H1 (cell line): ENCODE data around the gene AVPR2. TPM values are rescaled to one million over a fixed set of nuclear protein-coding genes. Genes with fewer than 3 reads are reported as not detected.

Experiments used
- CTCF ChIA-PET: fragments of 300-600 bp; sonication (Branson Sonifier 250); formaldehyde crosslinking; loops from one replicate; lab custom pipeline; 2021; ENCODE audit not compliant: partially characterized antibody; lab: Charles Lee
- POLR2A ChIA-PET: fragments of 300-600 bp; sonication (Branson Sonifier 250); formaldehyde crosslinking; loops from one replicate; lab custom pipeline; 2021; ENCODE audit warnings: inconsistent platforms; ENCODE audit not compliant: partially characterized antibody; lab: Charles Lee
- DNase-seq, 2 experiments: peaks; one replicate each; pipeline versions ENCODE4 v3.0.0 to v3.0.0-alpha.2; 2010 to 2022; ENCODE audit warnings: low spot score in 2 of 2, low read depth in 1 of 2, mixed read lengths in 1 of 2
- FAIRE-seq: peaks from 2 replicates; lab custom pipeline; 2011; peaks lifted over from hg19 to GRCh38; lab: Jason Lieb, UNC
- H2AFZ ChIP-seq: 2 replicates; pipeline ENCODE4 v1.8.1; 2012; ENCODE audit warnings: low read length, inconsistent platforms
- H2AK5ac ChIP-seq: 2 replicates; pipeline ENCODE4 v1.6.1; 2013; ENCODE audit warnings: low read depth, low read length
- H2BK120ac ChIP-seq: replicated peaks from 2 replicates; pipeline ENCODE3; 2013; ENCODE audit warnings: low read depth, low read length, inconsistent platforms
- H2BK12ac ChIP-seq: 2 replicates; pipeline ENCODE4 v1.6.1; 2013; ENCODE audit warnings: low read depth, low read length
- H2BK15ac ChIP-seq: 2 replicates; pipeline ENCODE4 v1.6.1; 2013; ENCODE audit warnings: low read length
- H2BK20ac ChIP-seq: 2 replicates; pipeline ENCODE4 v1.6.1; 2013; ENCODE audit warnings: low read length
- H2BK5ac ChIP-seq: 2 replicates; pipeline ENCODE4 v1.6.1; 2013; ENCODE audit warnings: low read depth, low read length
- H3K14ac ChIP-seq: 2 replicates; pipeline ENCODE4 v1.6.1; 2013; ENCODE audit warnings: inconsistent platforms; ENCODE audit not compliant: insufficient read length
- H3K18ac ChIP-seq: 2 replicates; pipeline ENCODE4 v1.6.1; 2013; ENCODE audit warnings: low read length; ENCODE audit errors: extremely low read depth
- H3K23ac ChIP-seq: 2 replicates; pipeline ENCODE4 v1.6.1; 2013; ENCODE audit warnings: inconsistent platforms; ENCODE audit not compliant: insufficient read length
- H3K23me2 ChIP-seq: 2 replicates; pipeline ENCODE4 v1.6.1; 2013; ENCODE audit warnings: low read depth, low read length
- H3K27ac ChIP-seq: 2 replicates; pipeline ENCODE4 v1.6.1; 2011; ENCODE audit warnings: low read depth, low read length, inconsistent platforms
- H3K27me3 ChIP-seq, 4 experiments: replicated peaks in 1 of 4; 1 replicate in 1 of 4; 2 replicates in 3 of 4; pipeline versions ENCODE4 v1.6.1 to v1.8.1; 2011 to 2013; ENCODE audit warnings: low read length in 3 of 4, mild to moderate bottlenecking in 3 of 4, inconsistent platforms in 2 of 4, mixed read lengths in 2 of 4, moderate library complexity in 1 of 4; ENCODE audit not compliant: control insufficient read depth in 3 of 4, insufficient read depth in 3 of 4; ENCODE audit errors: extremely low read depth in 1 of 4
- H3K36me3 ChIP-seq, 4 experiments: 2 replicates each; pipeline versions ENCODE4 v1.6.1 to v1.8.1; 2011 to 2013; ENCODE audit warnings: mild to moderate bottlenecking in 4 of 4, low read length in 3 of 4, moderate library complexity in 2 of 4, control low read depth in 1 of 4, inconsistent platforms in 1 of 4; ENCODE audit not compliant: insufficient read depth in 4 of 4, control insufficient read depth in 2 of 4
- H3K4ac ChIP-seq: replicated peaks from 2 replicates; pipeline ENCODE3; 2013; ENCODE audit warnings: low read length, low read depth, mixed read lengths, inconsistent platforms; ENCODE audit not compliant: insufficient read length
- H3K4me1 ChIP-seq, 4 experiments: replicated peaks in 1 of 4; 1 replicate in 1 of 4; 2 replicates in 3 of 4; pipeline versions ENCODE4 v1.6.1 to v1.8.1; 2011 to 2013; ENCODE audit warnings: low read length in 3 of 4, inconsistent platforms in 2 of 4, mixed read lengths in 1 of 4; ENCODE audit not compliant: insufficient read depth in 4 of 4, control insufficient read depth in 3 of 4
- H3K4me2 ChIP-seq, 2 experiments: 2 replicates each; pipeline versions ENCODE4 v1.6.1 to v1.8.1; 2011 to 2013; ENCODE audit warnings: low read depth in 2 of 2, low read length in 2 of 2, control low read depth in 1 of 2, inconsistent platforms in 1 of 2, mild to moderate bottlenecking in 1 of 2; ENCODE audit not compliant: insufficient read depth in 1 of 2
- H3K4me3 ChIP-seq, 4 experiments: fragments of 200-600, 300-600 bp in 1 of 4; sonication (generic), shearing (Covaris generic), sonication (Bioruptor Twin) in 1 of 4; 2 replicates each; pipeline versions ENCODE4 v1.5.1 to v1.8.1; 2011 to 2016; ENCODE audit warnings: low read length in 4 of 4, low read depth in 3 of 4, control low read depth in 2 of 4, inconsistent platforms in 2 of 4, mild to moderate bottlenecking in 2 of 4, mixed read lengths in 1 of 4, moderate library complexity in 1 of 4; ENCODE audit not compliant: insufficient read depth in 2 of 4; ENCODE audit errors: extremely low read depth in 1 of 4
- H3K56ac ChIP-seq: replicated peaks from 2 replicates; pipeline ENCODE3; 2013; ENCODE audit warnings: low read depth, mild to moderate bottlenecking, mixed read lengths, low read length, inconsistent platforms; ENCODE audit not compliant: insufficient read length
- H3K79me1 ChIP-seq: 2 replicates; pipeline ENCODE4 v1.6.1; 2013; ENCODE audit warnings: low read depth, low read length, control low read depth
- H3K79me2 ChIP-seq, 2 experiments: 2 replicates each; pipeline versions ENCODE4 v1.6.1 to v1.8.1; 2012 to 2013; ENCODE audit warnings: low read length in 2 of 2, mild to moderate bottlenecking in 2 of 2, inconsistent platforms in 1 of 2; ENCODE audit not compliant: insufficient read depth in 2 of 2, control insufficient read depth in 1 of 2
- H3K9ac ChIP-seq, 4 experiments: replicated peaks in 1 of 4; 1 replicate in 1 of 4; 2 replicates in 3 of 4; pipeline versions ENCODE4 v1.6.1 to v1.8.1; 2011 to 2013; ENCODE audit warnings: low read depth in 3 of 4, low read length in 3 of 4, control low read depth in 2 of 4, mild to moderate bottlenecking in 2 of 4, moderate library complexity in 2 of 4, inconsistent platforms in 1 of 4; ENCODE audit errors: extremely low read depth in 1 of 4
- H3K9me3 ChIP-seq, 2 experiments: 2 replicates each; pipeline versions ENCODE4 v1.6.1 to v1.8.1; 2012 to 2013; ENCODE audit warnings: mild to moderate bottlenecking in 2 of 2, moderate library complexity in 2 of 2, control low read depth in 1 of 2, inconsistent platforms in 1 of 2, low read depth in 1 of 2, low read length in 1 of 2, mixed read lengths in 1 of 2; ENCODE audit not compliant: insufficient read depth in 2 of 2
- H4K20me1 ChIP-seq, 2 experiments: replicated peaks in 1 of 2; 2 replicates each; pipeline versions ENCODE3 to v1.8.1; 2011 to 2013; ENCODE audit warnings: inconsistent platforms in 2 of 2, low read length in 2 of 2, mild to moderate bottlenecking in 1 of 2; ENCODE audit not compliant: insufficient read depth in 2 of 2, control insufficient read depth in 1 of 2
- H4K5ac ChIP-seq: 2 replicates; pipeline ENCODE4 v1.6.1; 2013; ENCODE audit warnings: low read length, low read depth, mixed read lengths, inconsistent platforms; ENCODE audit not compliant: insufficient read length
- H4K8ac ChIP-seq: 2 replicates; pipeline ENCODE4 v1.8.0; 2013; ENCODE audit warnings: mild to moderate bottlenecking, moderate library complexity, low read length, inconsistent platforms; ENCODE audit not compliant: insufficient read depth; ENCODE audit errors: extremely low read depth
- H4K91ac ChIP-seq: replicated peaks from 2 replicates; pipeline ENCODE3; 2013; ENCODE audit warnings: low read length, mixed read lengths, inconsistent platforms; ENCODE audit not compliant: insufficient read length
- BRCA1 ChIP-seq: IDR thresholded peaks from 2 replicates; pipeline ENCODE4 v1.6.1; 2012; ENCODE audit warnings: low read depth, low read length, improper control_type of control experiment
- POLR2A ChIP-seq, 2 experiments: IDR thresholded peaks; 1 replicate in 1 of 2; 2 replicates in 1 of 2; pipeline ENCODE4 v1.6.1; 2011; ENCODE audit warnings: low read depth in 2 of 2, low read length in 2 of 2, mild to moderate bottlenecking in 2 of 2; ENCODE audit errors: control extremely low read depth in 1 of 2
- POLR2AphosphoS5 ChIP-seq: IDR thresholded peaks from 2 replicates; pipeline ENCODE4 v1.6.1; 2011; ENCODE audit warnings: low read depth, low read length
- RNF2 ChIP-seq: fragments of 200-900, 300-1000 bp; sonication (generic); IDR thresholded peaks from 2 replicates; pipeline ENCODE4 v1.7.1; 2016; ENCODE audit warnings: borderline replicate concordance, low read depth, mild to moderate bottlenecking, antibody characterized with exemption, low read length; ENCODE audit not compliant: poor library complexity, severe bottlenecking; ENCODE audit errors: missing control alignments
- SAP30 ChIP-seq: fragments of 300-600 bp; sonication (generic); IDR thresholded peaks from 2 replicates; pipeline ENCODE4 v1.7.1; 2012; ENCODE audit warnings: low read length, moderate library complexity, mild to moderate bottlenecking, inconsistent platforms; ENCODE audit not compliant: insufficient read depth, insufficient replicate concordance
- TAF1 ChIP-seq: IDR thresholded peaks from 2 replicates; pipeline ENCODE4 v1.6.1; 2011; ENCODE audit warnings: mild to moderate bottlenecking, low read depth, low read length
- WGBS, 2 experiments: shearing (Covaris generic) in 1 of 2; methylation state at CpG; one replicate each; pipeline versions ENCODE4 v1.1.6 to v1.1.7; 2013 to 2015; ENCODE audit warnings: low lambda C conversion rate in 2 of 2, mixed read lengths in 2 of 2, inconsistent platforms in 1 of 2, low coverage in 1 of 2, missing lambda C conversion rate in 1 of 2; ENCODE audit not compliant: insufficient replicate concordance in 2 of 2, insufficient coverage in 1 of 2, insufficient read length in 1 of 2; ENCODE audit errors: extremely low coverage in 1 of 2, missing lambda C conversion rate in 1 of 2; 5-methylcytosine and 5-hydroxymethylcytosine counted together
- polyA plus RNA-seq, 7 experiments: library from polyadenylated mRNA; depleted of rRNA in 3 of 7; stranded (reverse) in 5 of 7; unstranded in 2 of 7; fragments of >200 nt in 5 of 7; fragments of 200-250 nt in 2 of 7; gene quantifications; 1 replicate in 5 of 7; 2 replicates in 1 of 7; 4 replicates in 1 of 7; pipeline versions ENCODE4 v1.2.1 to v1.2.3, GENCODE V29; 2011 to 2013; ENCODE audit warnings: missing spikeins in 2 of 7, mixed read lengths in 2 of 7
- total RNA-seq: library from RNA; stranded (reverse); fragmentation: NEBNext Ultra II Directional; extraction: Animal tissue kit (Norgen Biotek cat#: 25700); gene quantifications from 2 replicates; pipeline ENCODE4 v1.2.1, GENCODE V29; 2021
- TF ChIP-seq, protein P1 (sequence below): IDR thresholded peaks from 2 replicates; pipeline ENCODE4 v1.6.1; 2012; ENCODE audit warnings: inconsistent platforms
- TF ChIP-seq, protein P2 (sequence below): IDR thresholded peaks from 2 replicates; pipeline ENCODE4 v1.6.1; 2011; ENCODE audit warnings: low read length, improper control_type of control experiment

AVPR2 gene
- total and polyA plus RNA-seq, 2 of the 8 experiments (the other 6 are each of a cell fraction or from before 2014, with no cell fraction given) = 0.09 TPM; not detected in 1

DNA sequence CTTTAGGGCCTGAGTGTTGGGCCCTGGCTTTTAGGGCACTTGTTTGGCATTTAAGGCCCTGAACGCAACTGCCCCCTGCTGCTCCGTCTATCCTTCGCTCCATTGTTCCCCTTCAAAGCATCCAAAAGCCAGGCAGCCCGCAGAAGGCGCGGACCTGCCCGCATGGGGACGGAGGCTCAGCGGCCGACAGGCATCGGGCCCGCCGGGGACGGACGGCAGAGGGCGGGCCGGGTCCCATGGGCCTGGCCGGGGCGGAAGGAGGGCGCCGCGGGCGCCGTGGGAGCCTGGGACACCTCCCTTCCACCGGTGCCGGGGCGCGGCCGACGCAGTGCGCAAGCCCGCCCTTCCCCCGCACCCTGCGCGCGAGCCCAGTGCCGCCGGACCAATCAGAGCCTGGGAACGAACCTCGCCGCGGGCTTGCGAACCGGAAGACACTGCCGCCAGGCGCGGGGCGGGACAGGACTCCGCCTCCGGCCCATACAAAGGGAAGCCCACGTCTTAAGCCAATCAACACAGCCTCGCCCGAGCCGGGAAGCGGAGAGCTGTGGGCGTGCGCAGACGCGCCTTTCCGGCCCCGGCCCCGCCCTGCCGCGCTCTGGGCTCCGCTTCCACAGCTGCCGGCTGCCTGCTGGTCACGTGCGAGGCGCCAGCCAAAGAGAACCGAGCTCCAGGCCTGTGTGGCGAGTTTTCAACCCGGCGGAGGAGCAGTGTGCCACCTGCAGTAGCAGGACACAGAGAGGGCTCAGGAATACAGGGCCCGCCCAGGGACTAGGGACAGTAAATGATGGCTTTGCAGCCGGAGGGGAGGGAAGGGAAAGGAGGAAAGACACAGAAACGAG is 23.7 kb downstream of the AVPR2 start:
- ChIA-PET CTCF (interaction anchor here (0.7 to 19.6 kb wide), 12 partner anchors 9 to 445 kb away, joined by 3 to 272 read pairs (median 3); partner anchors contain the start of gene RENBP), POLR2A (interaction anchor here (0.5 to 14.9 kb wide), 12 partner anchors 13 to 205 kb away, joined by 3 to 231 read pairs (median 4); partner anchors contain the start of genes HCFC1, IDH3G, L1CAM and NAA10)
- Histone ChIP-seq H3K79me1 (no peaks in the 10 kb centered on the region; the same call in 1 of the 2 replicates), H3K27me3 (no peaks in the 10 kb centered on the region), H4K5ac (peak overlapping the region; percentile 88), H3K23me2 (peaks cover 15% of the 10 kb centered on the region; the same call in 1 of the 2 replicates), H2BK15ac (no peak overlapping the region), H3K23ac (no peak overlapping the region), H2BK5ac (peak overlapping the region; percentile 66; the same call in 1 of the 2 replicates), H4K8ac (peak overlapping the region; percentile 93), H3K56ac (peak overlapping the region; percentile 1), H3K4me1 (peaks cover 3 to 18% (median 12%) of the 10 kb centered on the region in 4 experiments), H3K9me3 (no peaks in the 10 kb centered on the region), H3K4ac (peak overlapping the region; percentile 38), H3K36me3 (peaks cover 0 to 10% (median 4%) of the 10 kb centered on the region in 4 experiments; a peak in 2 of 8 replicates), H3K27ac (peak overlapping the region; percentile 79), H3K79me2 (peaks cover 0 to 5% of the 10 kb centered on the region in 2 experiments; a peak in 2 of 4 replicates), H2BK20ac (no peak overlapping the region), H2BK12ac (0 out of 2 replicates have a peak overlapping the region, but pooled peaks have one; percentile 68), H3K9ac (peak overlapping the region; percentile 15 to 78 (median 68)), H3K4me3 (peak overlapping the region; percentile 55 to 77 (median 62)), H2BK120ac (no peak overlapping the region), H3K4me2 (peak overlapping the region; percentile 88 to 94), H4K91ac (peak overlapping the region; percentile 44), H3K18ac (peak overlapping the region; percentile 87), H3K14ac (no peak overlapping the region), H2AK5ac (peak overlapping the region; percentile 93), H2AFZ (no peak overlapping the region), H4K20me1 (no peaks in the 10 kb centered on the region)
- FAIRE-seq (peak; percentile 93), DNase-seq (peak; percentile 84 to 87)
- 5% methylated on average over 16 of the region's 76 CpGs; no CpG with 5 or more reads in 1 of the 2 experiments for WGBS, 2 experiments
- TF ChIP-seq TAF1 = 0 out of 2 replicates have a peak, but pooled peaks have one; percentile 23
- no peak for TF ChIP-seq BRCA1
- TF ChIP-seq, protein P1, sequence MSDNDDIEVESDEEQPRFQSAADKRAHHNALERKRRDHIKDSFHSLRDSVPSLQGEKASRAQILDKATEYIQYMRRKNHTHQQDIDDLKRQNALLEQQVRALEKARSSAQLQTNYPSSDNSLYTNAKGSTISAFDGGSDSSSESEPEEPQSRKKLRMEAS = peak; percentile 21; the same call in 1 of the 2 replicates
- TF ChIP-seq POLR2AphosphoS5 = no peak
- no peak for TF ChIP-seq RNF2
- TF ChIP-seq, protein P2, sequence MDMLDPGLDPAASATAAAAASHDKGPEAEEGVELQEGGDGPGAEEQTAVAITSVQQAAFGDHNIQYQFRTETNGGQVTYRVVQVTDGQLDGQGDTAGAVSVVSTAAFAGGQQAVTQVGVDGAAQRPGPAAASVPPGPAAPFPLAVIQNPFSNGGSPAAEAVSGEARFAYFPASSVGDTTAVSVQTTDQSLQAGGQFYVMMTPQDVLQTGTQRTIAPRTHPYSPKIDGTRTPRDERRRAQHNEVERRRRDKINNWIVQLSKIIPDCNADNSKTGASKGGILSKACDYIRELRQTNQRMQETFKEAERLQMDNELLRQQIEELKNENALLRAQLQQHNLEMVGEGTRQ = peak; percentile 81
- TF ChIP-seq POLR2A (IDR thresholded peaks at IDR 0.05; ENCODE audit: control extremely low read depth in 1 of 2, low read depth in 2 of 2, low read length in 2 of 2) = peak in 1 of 2 experiments; percentile 55; a peak in 2 of 3 replicates
- TF ChIP-seq SAP30 = no peak
